Keratinocyte (primary cell): ENCODE data around the gene TIGD7. TPM values are rescaled to one million over a fixed set of nuclear protein-coding genes. Genes with fewer than 3 reads are reported as not detected.

Experiments
- DNase-seq: peaks from one replicate; pipeline ENCODE4 v3.0.0-alpha.2; 2011; ENCODE audit warnings: low read depth, missing footprints, low spot score
- FAIRE-seq: peaks from 2 replicates; lab custom pipeline; 2011; peaks lifted over from hg19 to GRCh38; lab: Jason Lieb, UNC
- H2AFZ ChIP-seq: 2 replicates; pipeline ENCODE4 v1.6.0; 2012; ENCODE audit warnings: low read length, control low read depth, inconsistent platforms; ENCODE audit not compliant: control insufficient read depth
- H3K27ac ChIP-seq: 2 replicates; pipeline ENCODE4 v1.5.1; 2011; ENCODE audit warnings: low read length; ENCODE audit not compliant: control insufficient read depth, insufficient read depth
- H3K27me3 ChIP-seq: 3 replicates; pipeline ENCODE4 v1.6.0; 2011; ENCODE audit warnings: low read length; ENCODE audit not compliant: control insufficient read depth, insufficient read depth; ENCODE audit errors: extremely low read depth
- H3K36me3 ChIP-seq, 2 experiments: 2 replicates in 1 of 2; 3 replicates in 1 of 2; pipeline ENCODE4 v1.5.1; 2011; ENCODE audit warnings: low read length in 2 of 2, mild to moderate bottlenecking in 1 of 2; ENCODE audit not compliant: control insufficient read depth in 2 of 2, insufficient read depth in 2 of 2; ENCODE audit errors: extremely low read depth in 1 of 2
- H3K4me1 ChIP-seq: 3 replicates; pipeline ENCODE4 v1.5.1; 2011; ENCODE audit warnings: low read length; ENCODE audit not compliant: control insufficient read depth, insufficient read depth; ENCODE audit errors: extremely low read depth
- H3K4me2 ChIP-seq: 3 replicates; pipeline ENCODE4 v1.6.0; 2011; ENCODE audit warnings: low read depth, low read length; ENCODE audit not compliant: control insufficient read depth, insufficient read depth; ENCODE audit errors: extremely low read depth
- H3K4me3 ChIP-seq, 3 experiments: fragments of 200-600 bp in 1 of 3; sonication (generic) in 1 of 3; 2 replicates in 2 of 3; 3 replicates in 1 of 3; pipeline ENCODE4 v1.5.1; 2011 to 2016; ENCODE audit warnings: low read length in 3 of 3, mild to moderate bottlenecking in 3 of 3, control low read depth in 2 of 3, inconsistent platforms in 1 of 3, low read depth in 1 of 3, mixed read lengths in 1 of 3, mixed run types in 1 of 3, moderate library complexity in 1 of 3; ENCODE audit not compliant: control insufficient read depth in 2 of 3, insufficient read depth in 2 of 3; ENCODE audit errors: extremely low read depth in 1 of 3
- H3K79me2 ChIP-seq: 2 replicates; pipeline ENCODE4 v1.6.0; 2012; ENCODE audit warnings: low read length; ENCODE audit not compliant: control insufficient read depth, insufficient read depth
- H3K9ac ChIP-seq: 3 replicates; pipeline ENCODE4 v1.6.0; 2011; ENCODE audit warnings: low read length; ENCODE audit not compliant: control insufficient read depth, insufficient read depth; ENCODE audit errors: extremely low read depth
- H3K9me1 ChIP-seq: 3 replicates; pipeline ENCODE4 v1.6.0; 2011; ENCODE audit warnings: low read length; ENCODE audit not compliant: control insufficient read depth, insufficient read depth; ENCODE audit errors: extremely low read depth
- H3K9me3 ChIP-seq: 2 replicates; pipeline ENCODE4 v1.5.1; 2012; ENCODE audit warnings: low read depth, low read length; ENCODE audit not compliant: control insufficient read depth
- H4K20me1 ChIP-seq: 3 replicates; pipeline ENCODE4 v1.6.0; 2011; ENCODE audit warnings: low read length; ENCODE audit not compliant: control insufficient read depth, insufficient read depth; ENCODE audit errors: extremely low read depth
- CTCF ChIP-seq, 3 experiments: IDR thresholded peaks in 1 of 3; conservative IDR thresholded peaks in 1 of 3; optimal IDR thresholded peaks in 1 of 3; 2 replicates in 2 of 3; 3 replicates in 1 of 3; pipeline versions ENCODE3 to v1.5.1; 2011; ENCODE audit warnings: low read length in 3 of 3, mild to moderate bottlenecking in 3 of 3, moderate library complexity in 2 of 3, control low read depth in 1 of 3, inconsistent platforms in 1 of 3; ENCODE audit not compliant: insufficient read depth in 2 of 3; ENCODE audit errors: extremely low read depth in 1 of 3
- EZH2 ChIP-seq: IDR thresholded peaks from one replicate; pipeline ENCODE4 v1.6.1; 2012; ENCODE audit warnings: inconsistent platforms, mild to moderate bottlenecking, low read length, moderate library complexity
- dilution Hi-C: fragments of 300-500 bp; cut with MboI; formaldehyde crosslinking; loops from one replicate; pipeline ENCODE4 v1.7.0; 2020; ENCODE audit warnings: low sequenced_read_pairs; ENCODE audit not compliant: extremely low pct_ligation_motif_present
- polyA plus RNA-seq, 5 experiments: library from polyadenylated mRNA; depleted of rRNA in 3 of 5; stranded (reverse) in 3 of 5; stranded (forward) in 1 of 5; unstranded in 1 of 5; fragments of >200 nt; gene quantifications; 1 replicate in 1 of 5; 2 replicates in 3 of 5; 3 replicates in 1 of 5; pipeline versions ENCODE4 v1.2.1 to v1.2.3, GENCODE V29; 2011 to 2012; ENCODE audit warnings: missing spikeins in 2 of 5, low read depth in 1 of 5, low replicate concordance in 1 of 5

The TIGD7 gene
- polyA plus RNA-seq, 1 donor (not counting 4 experiments of a cell fraction or from before 2014, with no cell fraction given) = 1.6 TPM

GRCh38 chr16:3259836-3260235 is 45.4 kb downstream of the TIGD7 start:
- Histone ChIP-seq H3K9me1 (no peaks in the 10 kb centered on the region), H3K36me3 (no peaks in the 10 kb centered on the region), H3K79me2 (no peaks in the 10 kb centered on the region), H2AFZ (no peak overlapping the region), H3K4me2 (no peak overlapping the region), H3K4me3 (no peak overlapping the region), H3K4me1 (peaks cover 6% of the 10 kb centered on the region), H4K20me1 (no peaks in the 10 kb centered on the region), H3K9me3 (no peaks in the 10 kb centered on the region), H3K27me3 (no peaks in the 10 kb centered on the region), H3K27ac (no peak overlapping the region), H3K9ac (no peak overlapping the region)
- no peak for DNase-seq
- TF ChIP-seq CTCF (optimal IDR thresholded peaks at IDR 0.05 in 1 of 3, IDR thresholded peaks at IDR 0.05 in 1 of 3, conservative IDR thresholded peaks at IDR 0.05 in 1 of 3; ENCODE audit: extremely low read depth in 1 of 3, insufficient read depth in 2 of 3, low read length in 3 of 3) (no peak), EZH2 (no peak)
- no peak for FAIRE-seq
- dilution Hi-C loops = no loop called here

- no peak overlapping the region for H3K4me2 ChIP-seq
- H3K27ac ChIP-seq = no peak overlapping the region
- no peak for TF ChIP-seq CTCF (optimal IDR thresholded peaks at IDR 0.05 in 1 of 3, IDR thresholded peaks at IDR 0.05 in 1 of 3, conservative IDR thresholded peaks at IDR 0.05 in 1 of 3; ENCODE audit: extremely low read depth in 1 of 3, insufficient read depth in 2 of 3, low read length in 3 of 3)
- TF ChIP-seq EZH2 = no peak
- H2AFZ ChIP-seq = no peak overlapping the region
- no peak overlapping the region for H3K4me3 ChIP-seq
- no peaks in the 10 kb centered on the region for H3K27me3 ChIP-seq
- H4K20me1 ChIP-seq = no peaks in the 10 kb centered on the region
- dilution Hi-C loops = no loop called here
- no peaks in the 10 kb centered on the region for H3K79me2 ChIP-seq
- no peak overlapping the region for H3K9ac ChIP-seq
- no peak for DNase-seq
- no peaks in the 10 kb centered on the region for H3K9me3 ChIP-seq
- no peak for FAIRE-seq
- no peaks in the 10 kb centered on the region for H3K9me1 ChIP-seq
- H3K4me1 ChIP-seq = no peaks in the 10 kb centered on the region
- H3K36me3 ChIP-seq = no peaks in the 10 kb centered on the region
These were observed 48.3 kb downstream of the TIGD7 start for GRCh38 chr16:3256866-3257465.
